ENCODE data around the gene TMEM184C.

TMEM184C gene

GRCh38 chr4:147591106-147591505 lies 26.1 kb upstream of the TMEM184C start:
- H3K4me1 Mint-ChIP-seq = no peaks in the 10 kb centered on the region
- no peaks in the 10 kb centered on the region for H3K27me3 Mint-ChIP-seq
- no peak overlapping the region for H3K27ac Mint-ChIP-seq
- no peak overlapping the region for H3K4me3 Mint-ChIP-seq
- H3K9me3 Mint-ChIP-seq = no peaks in the 10 kb centered on the region
- DNase-seq = no peak
- ATAC-seq = no peak

- Mint-ChIP-seq H3K27ac (no peak overlapping the region), H3K4me1 (no peaks in the 10 kb centered on the region), H3K4me3 (no peak overlapping the region), H3K27me3 (no peaks in the 10 kb centered on the region), H3K9me3 (no peaks in the 10 kb centered on the region)
- ATAC-seq (no peak), DNase-seq (no peak)
Measured at GRCh38 chr4:147594107-147594506, 23.1 kb upstream of the TMEM184C start.

- H3K4me1 Mint-ChIP-seq = no peaks in the 10 kb centered on the region
- no peak for DNase-seq
- no peak overlapping the region for H3K4me3 Mint-ChIP-seq
- no peak overlapping the region for H3K27ac Mint-ChIP-seq
- H3K9me3 Mint-ChIP-seq = no peaks in the 10 kb centered on the region
- no peak for ATAC-seq
- no peaks in the 10 kb centered on the region for H3K27me3 Mint-ChIP-seq
Measured at GRCh38 chr4:147594578-147594977, 22.6 kb upstream of the TMEM184C start.

- Mint-ChIP-seq H3K27ac (no peak overlapping the region), H3K27me3 (no peaks in the 10 kb centered on the region), H3K4me1 (no peaks in the 10 kb centered on the region), H3K9me3 (no peaks in the 10 kb centered on the region), H3K4me3 (no peak overlapping the region)
- DNase-seq (no peak), ATAC-seq (no peak)
Measured at GRCh38 chr4:147596377-147596776, 20.8 kb upstream of the TMEM184C start.

- H3K27ac Mint-ChIP-seq = no peak overlapping the region
- DNase-seq (no peak), ATAC-seq (no peak)
- no peaks in the 10 kb centered on the region for H3K27me3 Mint-ChIP-seq
- H3K4me1 Mint-ChIP-seq = no peaks in the 10 kb centered on the region
- H3K4me3 Mint-ChIP-seq = no peak overlapping the region
- H3K9me3 Mint-ChIP-seq = no peaks in the 10 kb centered on the region
Measured at GRCh38 chr4:147596981-147597380, 20.2 kb upstream of the TMEM184C start.

- H3K27me3 Mint-ChIP-seq = no peaks in the 10 kb centered on the region
- no peak overlapping the region for H3K4me3 Mint-ChIP-seq
- DNase-seq = no peak
- ATAC-seq = no peak
- no peak overlapping the region for H3K27ac Mint-ChIP-seq
- no peaks in the 10 kb centered on the region for H3K4me1 Mint-ChIP-seq
- H3K9me3 Mint-ChIP-seq = no peaks in the 10 kb centered on the region
Measured at GRCh38 chr4:147597561-147597960, 19.6 kb upstream of the TMEM184C start.

GRCh38 chr4:147599206-147599605 lies 18.0 kb upstream of the TMEM184C start:
- Mint-ChIP-seq H3K4me3 (no peak overlapping the region), H3K4me1 (no peaks in the 10 kb centered on the region), H3K9me3 (no peaks in the 10 kb centered on the region), H3K27me3 (no peaks in the 10 kb centered on the region), H3K27ac (no peak overlapping the region)
- DNase-seq (no peak), ATAC-seq (no peak)

- no peaks in the 10 kb centered on the region for H3K9me3 Mint-ChIP-seq
- H3K27ac Mint-ChIP-seq = no peak overlapping the region
Measured at GRCh38 chr4:147599769-147600168, 17.4 kb upstream of the TMEM184C start.

GRCh38 chr4:147605499-147605898 lies 11.7 kb upstream of the TMEM184C start:
- Mint-ChIP-seq H3K4me3 (no peak overlapping the region), H3K4me1 (no peaks in the 10 kb centered on the region), H3K9me3 (no peaks in the 10 kb centered on the region), H3K27me3 (no peaks in the 10 kb centered on the region), H3K27ac (no peak overlapping the region)
- no peak for ATAC-seq
- no peak for DNase-seq

More at GRCh38 chr4:147599769-147600168, 17.4 kb upstream of the TMEM184C start:
- ATAC-seq = no peak
- no peak for DNase-seq
- Mint-ChIP-seq H3K4me1 (no peaks in the 10 kb centered on the region), H3K4me3 (no peak overlapping the region), H3K27me3 (no peaks in the 10 kb centered on the region)

GRCh38 chr4:147607471-147607870 lies 9.7 kb upstream of the TMEM184C start:
- no peaks in the 10 kb centered on the region for H3K4me1 Mint-ChIP-seq
- ATAC-seq (no peak), DNase-seq (no peak)
- H3K9me3 Mint-ChIP-seq = no peaks in the 10 kb centered on the region
- no peak overlapping the region for H3K4me3 Mint-ChIP-seq
- no peaks in the 10 kb centered on the region for H3K27me3 Mint-ChIP-seq
- H3K27ac Mint-ChIP-seq = no peak overlapping the region

- H3K27me3 Mint-ChIP-seq = peaks cover 8% of the 10 kb centered on the region
- no peak for DNase-seq
- H3K4me3 Mint-ChIP-seq = no peak overlapping the region
- H3K4me1 Mint-ChIP-seq = no peaks in the 10 kb centered on the region
- no peak for ATAC-seq
- no peaks in the 10 kb centered on the region for H3K9me3 Mint-ChIP-seq
- H3K27ac Mint-ChIP-seq = no peak overlapping the region
Measured at GRCh38 chr4:147610686-147611085, 6.5 kb upstream of the TMEM184C start.

- peak overlapping the region; percentile 87 to 91 for H3K4me3 Mint-ChIP-seq
- H3K9me3 Mint-ChIP-seq = no peaks in the 10 kb centered on the region
- H3K27me3 Mint-ChIP-seq = peaks cover 8% of the 10 kb centered on the region
- peak; percentile 18 for ATAC-seq
- H3K4me1 Mint-ChIP-seq = peaks cover 27% of the 10 kb centered on the region
- DNase-seq = no peak
- peak overlapping the region; percentile 96 to 97 for H3K27ac Mint-ChIP-seq
Measured at GRCh38 chr4:147616849-147617172, 386 bp upstream of the TMEM184C start.

- peak overlapping the region; percentile 96 to 97 for H3K27ac Mint-ChIP-seq
- DNase-seq (no peak), ATAC-seq (peak; percentile 1)
- peaks cover 32% of the 10 kb centered on the region for H3K4me1 Mint-ChIP-seq
- H3K4me3 Mint-ChIP-seq = peak overlapping the region; percentile 87 to 91
- H3K9me3 Mint-ChIP-seq = no peaks in the 10 kb centered on the region
- H3K27me3 Mint-ChIP-seq = peaks cover 8% of the 10 kb centered on the region
Measured at GRCh38 chr4:147617841-147618691, 869 bp downstream of the TMEM184C start.

GRCh38 chr4:147620315-147620714 lies 3.1 kb downstream of the TMEM184C start:
- Mint-ChIP-seq H3K4me1 (peaks cover 32% of the 10 kb centered on the region), H3K27me3 (no peaks in the 10 kb centered on the region), H3K27ac (peak overlapping the region in 1 of 2 donors; percentile 8), H3K9me3 (no peaks in the 10 kb centered on the region), H3K4me3 (peak overlapping the region; percentile 8 to 20)
- DNase-seq (no peak), ATAC-seq (no peak)

GRCh38 chr4:147625733-147626132 lies 8.5 kb downstream of the TMEM184C start:
- H3K4me1 Mint-ChIP-seq = peaks cover 12% of the 10 kb centered on the region
- H3K9me3 Mint-ChIP-seq = no peaks in the 10 kb centered on the region
- no peaks in the 10 kb centered on the region for H3K27me3 Mint-ChIP-seq
- H3K4me3 Mint-ChIP-seq = no peak overlapping the region
- no peak for DNase-seq
- ATAC-seq = no peak
- no peak overlapping the region for H3K27ac Mint-ChIP-seq

GRCh38 chr4:147626903-147627302 lies 9.7 kb downstream of the TMEM184C start:
- Mint-ChIP-seq H3K4me3 (no peak overlapping the region), H3K4me1 (peaks cover 6% of the 10 kb centered on the region), H3K27ac (no peak overlapping the region), H3K9me3 (no peaks in the 10 kb centered on the region), H3K27me3 (no peaks in the 10 kb centered on the region)
- ATAC-seq (no peak), DNase-seq (no peak)

GRCh38 chr4:147628415-147628814 lies 11.2 kb downstream of the TMEM184C start:
- no peak for DNase-seq
- Mint-ChIP-seq H3K4me3 (no peak overlapping the region), H3K4me1 (no peaks in the 10 kb centered on the region), H3K9me3 (no peaks in the 10 kb centered on the region), H3K27ac (no peak overlapping the region), H3K27me3 (no peaks in the 10 kb centered on the region)
- no peak for ATAC-seq
